NCI-H1694 treated with DMSO at 0.1 percent for 48 hours (cell line): ENCODE measurements around the gene PROX2.

Experiments
- DNase-seq: peaks from one replicate; lab custom pipeline; 2025; lab: John Stamatoyannopoulos, UW

PROX2 gene

GRCh38 chr14:74875941-74876913 is at the start of gene PROX2:
TSS of gene PROX2 (minus strand) at chr14:74876145. CDS start at chr14:74863834, 12,311 bp downstream.
- no peak for DNase-seq

- no peak for DNase-seq
Observed at GRCh38 chr14:74924061-74924460, 48.1 kb upstream of the PROX2 start.

- peak; percentile 96 for DNase-seq
Observed at GRCh38 chr14:74922752-74923401, 46.9 kb upstream of the PROX2 start, which contains the start of gene RPS6KL1. TSS of gene RPS6KL1 (minus strand) at chr14:74923260. CDS start at chr14:74921541, 1,719 bp downstream.

GRCh38 chr14:74921987-74922751 is 46.2 kb upstream of the PROX2 start:
- DNase-seq, result no peak

GRCh38 chr14:74921053-74921620 is 45.2 kb upstream of the PROX2 start:
- no peak for DNase-seq

GRCh38 chr14:74920281-74920680 is 44.3 kb upstream of the PROX2 start:
- DNase-seq, result no peak

GRCh38 chr14:74919421-74920165 is 43.6 kb upstream of the PROX2 start:
- DNase-seq, result no peak

- DNase-seq, result no peak
Observed at GRCh38 chr14:74918380-74918779, 42.4 kb upstream of the PROX2 start.

GRCh38 chr14:74917646-74918081 is 41.7 kb upstream of the PROX2 start:
- DNase-seq, result no peak

- no peak for DNase-seq
Observed at GRCh38 chr14:74917178-74917543, 41.2 kb upstream of the PROX2 start.

- DNase-seq, result no peak
Observed at GRCh38 chr14:74915826-74916225, 39.9 kb upstream of the PROX2 start.

- no peak for DNase-seq
Observed at GRCh38 chr14:74915426-74915825, 39.5 kb upstream of the PROX2 start.

- peak; percentile 25 for DNase-seq
Observed at GRCh38 chr14:74913986-74914573, 38.1 kb upstream of the PROX2 start.

GRCh38 chr14:74913393-74913910 is 37.5 kb upstream of the PROX2 start:
- no peak for DNase-seq

- DNase-seq, result no peak
Observed at GRCh38 chr14:74912801-74913200, 36.9 kb upstream of the PROX2 start.

GRCh38 chr14:74912111-74912510 is 36.2 kb upstream of the PROX2 start:
- no peak for DNase-seq

GRCh38 chr14:74911704-74912103 is 35.8 kb upstream of the PROX2 start:
- DNase-seq, result no peak

GRCh38 chr14:74911221-74911620 is 35.3 kb upstream of the PROX2 start:
- DNase-seq, result no peak

GRCh38 chr14:74910556-74910955 is 34.6 kb upstream of the PROX2 start:
- DNase-seq, result no peak

- DNase-seq, result no peak
Observed at GRCh38 chr14:74909911-74910310, 34.0 kb upstream of the PROX2 start.

GRCh38 chr14:74909501-74909900 is 33.6 kb upstream of the PROX2 start:
- no peak for DNase-seq
